Skeletal muscle tissue (tissue), 4 donors: ENCODE data around the gene SRP68. TPM values are rescaled to one million over a fixed set of nuclear protein-coding genes. Genes with fewer than 3 reads are reported as not detected.

Experiments used
- H3K27ac ChIP-seq: one replicate; pipeline ENCODE4 v1.7.0; 2013; ENCODE audit warnings: mild to moderate bottlenecking, low read depth, low read length, inconsistent platforms
- H3K27me3 ChIP-seq, 3 donors: one replicate each; pipeline ENCODE4 v1.7.0; 2013; ENCODE audit warnings: low read length in 3 of 3; ENCODE audit not compliant: control insufficient read depth in 3 of 3, insufficient read depth in 3 of 3
- H3K36me3 ChIP-seq, 3 donors: one replicate each; pipeline ENCODE4 v1.7.0; 2013; ENCODE audit warnings: low read length in 3 of 3; ENCODE audit not compliant: control insufficient read depth in 3 of 3, insufficient read depth in 3 of 3
- H3K4me1 ChIP-seq, 3 donors: one replicate each; pipeline ENCODE4 v1.7.0; 2013; ENCODE audit warnings: low read length in 3 of 3, mild to moderate bottlenecking in 3 of 3; ENCODE audit not compliant: control insufficient read depth in 3 of 3, insufficient read depth in 3 of 3
- H3K4me3 ChIP-seq, 3 donors: one replicate each; pipeline ENCODE4 v1.7.0; 2013; ENCODE audit warnings: low read length in 3 of 3
- H3K9ac ChIP-seq, 3 donors: one replicate each; pipeline ENCODE4 v1.7.0; 2013; ENCODE audit warnings: low read length in 3 of 3, mild to moderate bottlenecking in 3 of 3, moderate library complexity in 2 of 3, low read depth in 1 of 3
- H3K9me3 ChIP-seq, 3 donors: one replicate each; pipeline ENCODE4 v1.7.0; 2013; ENCODE audit warnings: low read length in 3 of 3; ENCODE audit not compliant: control insufficient read depth in 3 of 3
- total RNA-seq: library from RNA; depleted of rRNA; stranded (reverse); fragments of >200 nt; gene quantifications from one replicate; pipeline ENCODE4 v1.2.3, GENCODE V29; 2014
- donor health status: Osteomylitis.

SRP68 gene
- total RNA-seq, 1 donor from 2014 or later, result 41.8 TPM

DNA sequence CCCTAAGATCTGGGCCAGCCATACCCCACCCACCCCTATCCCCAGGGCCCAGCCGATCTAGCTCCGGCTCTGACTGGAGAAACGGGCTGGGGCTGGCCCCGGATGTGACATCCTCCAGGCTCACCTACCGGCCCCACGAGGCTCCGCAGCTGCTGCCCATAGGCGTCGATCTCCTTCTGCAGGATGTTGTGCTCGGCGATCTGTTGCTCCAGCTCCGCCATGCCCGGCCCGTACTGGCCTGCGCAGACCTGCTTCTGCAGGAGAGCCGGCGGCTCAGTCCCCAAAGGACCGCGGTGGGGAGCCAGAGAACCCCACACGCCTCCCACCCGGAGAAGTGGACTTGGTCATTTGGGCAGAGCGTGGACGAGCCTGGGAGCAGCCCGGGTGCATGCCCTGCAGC is 50.0 kb downstream of the SRP68 start:
- Histone ChIP-seq H3K27ac (no peak overlapping the region), H3K36me3 (no peaks in the 10 kb centered on the region), H3K9me3 (no peaks in the 10 kb centered on the region), H3K4me1 (no peaks in the 10 kb centered on the region), H3K27me3 (peaks cover 0 to 8% (median 5%) of the 10 kb centered on the region in 3 donors), H3K4me3 (no peak overlapping the region), H3K9ac (no peak overlapping the region)

GRCh38 chr17:76019833-76020467 is 52.4 kb downstream of the SRP68 start:
- peaks cover 5 to 14% (median 7%) of the 10 kb centered on the region in 3 donors for H3K27me3 ChIP-seq
- H3K27ac ChIP-seq, result no peak overlapping the region
- no peaks in the 10 kb centered on the region for H3K36me3 ChIP-seq
- no peaks in the 10 kb centered on the region for H3K4me1 ChIP-seq
- H3K4me3 ChIP-seq, result no peak overlapping the region
- H3K9ac ChIP-seq, result no peak overlapping the region
- no peaks in the 10 kb centered on the region for H3K9me3 ChIP-seq

DNA sequence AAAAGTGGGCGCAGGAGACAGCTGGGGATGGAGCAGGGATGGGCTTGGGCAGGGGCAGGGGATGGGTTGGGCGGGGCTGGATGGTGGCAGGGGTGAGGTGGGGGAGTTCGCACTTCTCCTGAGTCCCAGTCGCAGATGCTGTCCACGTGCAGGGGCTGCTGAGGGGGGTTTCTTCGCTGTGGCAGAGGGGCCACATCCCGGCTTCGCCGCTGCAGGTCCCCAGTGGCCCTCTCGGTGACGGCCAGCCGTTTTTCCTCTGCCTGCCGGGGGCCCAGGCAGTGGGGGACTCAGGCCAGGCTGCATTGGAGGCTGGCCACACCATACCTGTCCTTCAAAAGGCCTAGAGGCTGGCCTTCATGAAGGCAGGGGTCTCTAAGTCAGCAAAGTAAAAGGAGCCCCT is 53.5 kb downstream of the SRP68 start:
- Histone ChIP-seq H3K4me3 (no peak overlapping the region), H3K9ac (no peak overlapping the region), H3K4me1 (peaks cover 0 to 6% (median 3%) of the 10 kb centered on the region in 3 donors), H3K27ac (no peak overlapping the region), H3K9me3 (no peaks in the 10 kb centered on the region), H3K27me3 (peaks cover 5 to 22% (median 15%) of the 10 kb centered on the region in 3 donors), H3K36me3 (no peaks in the 10 kb centered on the region)

GRCh38 chr17:76018340-76018680 is 54.0 kb downstream of the SRP68 start:
- Histone ChIP-seq H3K4me3 (no peak overlapping the region), H3K9ac (no peak overlapping the region), H3K27ac (no peak overlapping the region)

GRCh38 chr17:76017481-76018339 is 54.6 kb downstream of the SRP68 start:
- no peaks in the 10 kb centered on the region for H3K36me3 ChIP-seq
- no peak overlapping the region for H3K9ac ChIP-seq
- no peak overlapping the region for H3K4me3 ChIP-seq
- H3K27me3 ChIP-seq, result peaks cover 2 to 17% (median 15%) of the 10 kb centered on the region in 3 donors
- peaks cover 0 to 6% (median 3%) of the 10 kb centered on the region in 3 donors for H3K4me1 ChIP-seq
- H3K27ac ChIP-seq, result no peak overlapping the region
- H3K9me3 ChIP-seq, result no peaks in the 10 kb centered on the region

More at GRCh38 chr17:76018340-76018680, 54.0 kb downstream of the SRP68 start:
- Histone ChIP-seq H3K36me3 (no peaks in the 10 kb centered on the region), H3K9me3 (no peaks in the 10 kb centered on the region), H3K27me3 (peaks cover 5 to 22% (median 15%) of the 10 kb centered on the region in 3 donors), H3K4me1 (peaks cover 0 to 6% (median 3%) of the 10 kb centered on the region in 3 donors)

DNA sequence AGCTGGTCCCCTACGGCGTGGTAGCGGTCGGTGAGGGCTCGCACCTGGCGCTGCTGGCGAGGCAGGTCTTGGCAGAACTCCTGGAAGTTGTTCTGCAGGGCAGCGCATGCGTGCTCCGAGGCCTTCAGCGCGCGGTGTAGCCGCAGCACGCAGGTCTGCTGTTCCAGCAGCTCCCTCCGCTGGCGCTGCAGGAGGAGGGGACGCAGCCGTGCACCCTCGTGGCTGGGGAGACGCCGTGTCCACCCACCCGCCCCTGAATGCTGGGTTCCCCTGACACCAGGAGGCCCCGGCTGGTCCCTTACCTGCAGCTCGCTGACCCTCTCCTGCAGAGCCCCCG is 57.4 kb downstream of the SRP68 start:
- H3K9ac ChIP-seq, result no peak overlapping the region
- no peak overlapping the region for H3K27ac ChIP-seq
- no peaks in the 10 kb centered on the region for H3K9me3 ChIP-seq
- H3K4me1 ChIP-seq, result peaks cover 0 to 6% (median 3%) of the 10 kb centered on the region in 3 donors
- peaks cover 0 to 16% (median 15%) of the 10 kb centered on the region in 3 donors for H3K27me3 ChIP-seq
- no peak overlapping the region for H3K4me3 ChIP-seq
- no peaks in the 10 kb centered on the region for H3K36me3 ChIP-seq

- no peaks in the 10 kb centered on the region for H3K36me3 ChIP-seq
- no peak overlapping the region for H3K4me3 ChIP-seq
- H3K9ac ChIP-seq, result peak overlapping the region in 2 of 3 donors; percentile 40 to 50
- H3K27me3 ChIP-seq, result peaks cover 0 to 15% (median 14%) of the 10 kb centered on the region in 3 donors
- no peaks in the 10 kb centered on the region for H3K9me3 ChIP-seq
- peaks cover 0 to 6% (median 3%) of the 10 kb centered on the region in 3 donors for H3K4me1 ChIP-seq
- H3K27ac ChIP-seq, result no peak overlapping the region
Observed at GRCh38 chr17:76014100-76014924, 58.0 kb downstream of the SRP68 start.

GRCh38 chr17:76013377-76013932 is 58.9 kb downstream of the SRP68 start:
- Histone ChIP-seq H3K27me3 (peaks cover 0 to 15% (median 14%) of the 10 kb centered on the region in 3 donors), H3K9me3 (no peaks in the 10 kb centered on the region), H3K4me3 (no peak overlapping the region), H3K36me3 (no peaks in the 10 kb centered on the region), H3K4me1 (peaks cover 0 to 6% (median 3%) of the 10 kb centered on the region in 3 donors), H3K27ac (no peak overlapping the region), H3K9ac (no peak overlapping the region)

DNA sequence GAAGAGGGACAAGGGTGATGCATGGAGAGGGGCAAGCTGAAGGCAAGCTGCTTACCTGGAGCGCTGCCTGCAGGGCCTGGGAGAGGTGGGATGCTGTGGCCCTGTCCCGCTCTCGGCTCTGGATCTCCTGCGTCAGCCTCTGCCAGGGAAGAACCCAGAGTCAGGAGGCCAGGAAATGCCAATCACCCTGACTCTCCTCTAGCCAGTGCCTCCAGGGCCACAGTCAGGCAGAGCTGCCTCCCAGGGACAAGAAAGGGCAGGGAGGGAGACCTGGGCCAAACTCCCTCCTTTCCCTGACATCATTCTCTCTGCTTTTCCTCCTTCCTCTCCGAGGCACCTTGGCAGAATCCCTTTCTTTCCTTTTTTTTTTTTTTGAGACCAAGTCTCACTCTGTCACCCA is 60.4 kb downstream of the SRP68 start:
- H3K27ac ChIP-seq, result no peak overlapping the region
- no peaks in the 10 kb centered on the region for H3K36me3 ChIP-seq
- no peak overlapping the region for H3K4me3 ChIP-seq
- peaks cover 0 to 6% (median 3%) of the 10 kb centered on the region in 3 donors for H3K4me1 ChIP-seq
- H3K27me3 ChIP-seq, result peaks cover 0 to 15% (median 14%) of the 10 kb centered on the region in 3 donors
- H3K9me3 ChIP-seq, result no peaks in the 10 kb centered on the region
- H3K9ac ChIP-seq, result no peak overlapping the region
